Right kidney (tissue), 1 donor: ENCODE measurements around the gene MIOX.

Source experiments
- DNase-seq: peaks from one replicate; pipeline ENCODE4 v3.0.0-alpha.2; 2016

The MIOX gene

GRCh38 chr22:50473088-50473487 is 13.6 kb upstream of the MIOX start:
- no peak for DNase-seq

GRCh38 chr22:50473855-50474671 is 12.6 kb upstream of the MIOX start:
- peak; percentile 65 for DNase-seq

GRCh38 chr22:50474710-50475651 is 11.7 kb upstream of the MIOX start, which contains the start of gene SBF1:
Gene SBF1, minus strand, starts transcription at chr22:50475035. Its CDS starts 195 bp downstream, at chr22:50474840.
- DNase-seq = peak; percentile 92

- DNase-seq = no peak
Observed at GRCh38 chr22:50475652-50476002, 11.0 kb upstream of the MIOX start.

- no peak for DNase-seq
Observed at GRCh38 chr22:50476868-50477267, 9.8 kb upstream of the MIOX start.

- no peak for DNase-seq
Observed at GRCh38 chr22:50477923-50478322, 8.7 kb upstream of the MIOX start.

- DNase-seq = no peak
Observed at GRCh38 chr22:50479721-50480120, 6.9 kb upstream of the MIOX start.

- peak; percentile 41 for DNase-seq
Observed at GRCh38 chr22:50481045-50481439, 5.6 kb upstream of the MIOX start.

GRCh38 chr22:50481440-50482106 is 5.1 kb upstream of the MIOX start, which contains the start of gene ADM2:
Gene ADM2, plus strand, starts transcription at chr22:50481543. Its CDS starts 305 bp downstream, at chr22:50481848.
- DNase-seq = no peak

GRCh38 chr22:50482107-50483074 is 4.3 kb upstream of the MIOX start:
- DNase-seq = no peak

GRCh38 chr22:50483106-50483505 is 3.6 kb upstream of the MIOX start:
- DNase-seq = no peak

GRCh38 chr22:50483556-50483955 is 3.1 kb upstream of the MIOX start:
- no peak for DNase-seq

- no peak for DNase-seq
Observed at GRCh38 chr22:50483977-50484853, 2.4 kb upstream of the MIOX start.

GRCh38 chr22:50485221-50486131 is 1.2 kb upstream of the MIOX start:
- no peak for DNase-seq

GRCh38 chr22:50487290-50488005 is 789 bp downstream of the MIOX start:
- no peak for DNase-seq

- no peak for DNase-seq
Observed at GRCh38 chr22:50488006-50488677, 1.5 kb downstream of the MIOX start.

- no peak for DNase-seq
Observed at GRCh38 chr22:50488886-50489285, 2.2 kb downstream of the MIOX start.
